Measurements from ENCODE around the gene GULP1. TPM values are rescaled to one million over a fixed set of nuclear protein-coding genes. Genes with fewer than 3 reads are reported as not detected.

Gene GULP1
- total RNA-seq, 1 experiment from 2014 or later = 75.1 TPM

DNA sequence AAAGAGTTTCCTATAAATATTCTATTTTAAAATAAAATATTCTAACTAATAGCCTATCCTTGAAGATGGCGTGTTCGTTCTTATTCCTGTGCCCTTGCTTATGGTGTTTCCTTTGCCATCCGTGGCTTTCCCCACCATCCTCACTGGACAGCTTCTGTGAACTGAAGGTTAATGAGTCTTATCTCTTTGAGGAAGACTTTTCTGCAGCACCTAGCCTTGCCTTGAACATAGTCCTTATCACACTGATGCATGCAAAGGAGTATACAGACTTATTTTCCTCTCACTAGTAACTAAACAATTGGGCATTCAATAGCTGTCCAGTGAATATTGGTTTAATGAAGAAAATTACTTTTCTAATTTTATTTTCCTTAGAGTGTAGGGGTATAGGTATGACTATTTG is 88.1 kb downstream of the GULP1 start:
- ChIA-PET CTCF (interaction anchor here (1.1 kb wide), 1 partner anchor 16 kb away, joined by 5 read pairs; no protein-coding TSS in a partner anchor), POLR2A (interaction anchor here (0.7 kb wide), 1 partner anchor 15 kb away, joined by 3 read pairs; no protein-coding TSS in a partner anchor)
- TF ChIP-seq, protein P1, sequence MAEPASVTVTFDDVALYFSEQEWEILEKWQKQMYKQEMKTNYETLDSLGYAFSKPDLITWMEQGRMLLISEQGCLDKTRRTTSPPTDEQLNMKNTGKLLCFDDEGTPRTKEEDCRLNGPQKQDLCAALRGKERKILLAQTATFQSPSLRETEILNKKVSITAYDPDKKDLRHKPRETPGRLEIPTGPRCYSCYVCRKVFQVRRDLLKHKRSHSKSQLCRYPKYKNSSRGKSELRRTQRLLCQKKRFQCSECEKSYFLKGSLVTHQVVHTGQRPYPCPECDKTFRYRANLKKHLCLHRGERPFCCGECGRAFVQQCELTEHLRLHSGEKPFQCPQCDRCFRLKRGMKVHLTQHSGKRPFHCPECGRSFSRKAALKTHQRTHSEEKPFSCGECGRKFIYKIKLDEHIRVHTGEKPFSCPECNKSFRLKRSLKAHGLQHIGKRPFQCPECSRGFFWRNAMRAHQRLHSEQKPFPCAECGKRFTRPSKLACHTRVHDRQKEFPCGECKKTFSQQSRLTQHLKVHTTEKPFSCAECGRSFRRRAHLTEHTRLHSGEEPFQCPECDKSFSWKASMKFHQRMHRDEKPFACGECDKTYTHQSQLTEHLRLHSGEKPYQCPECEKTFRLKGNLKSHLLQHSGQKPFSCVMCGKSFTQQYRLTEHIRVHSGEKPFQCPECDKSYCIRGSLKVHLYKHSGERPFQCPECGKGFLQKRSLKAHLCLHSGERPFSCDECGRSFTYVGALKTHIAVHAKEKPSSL (CRISPR knock-in tag; conservative IDR thresholded peaks at IDR 0.05) = no peak
- TF ChIP-seq ZNF219 (CRISPR knock-in tag; IDR thresholded peaks at IDR 0.05; ENCODE audit: borderline replicate concordance) (no peak), KAT7 (CRISPR knock-in tag; IDR thresholded peaks at IDR 0.05; ENCODE audit: borderline replicate concordance) (no peak), SOX15 (CRISPR knock-in tag; IDR thresholded peaks at IDR 0.05) (no peak), FOXK1 (CRISPR knock-in tag; IDR thresholded peaks at IDR 0.05) (no peak), TEAD4 (CRISPR knock-in tag; IDR thresholded peaks at IDR 0.05) (no peak)
- TF ChIP-seq, protein P2, sequence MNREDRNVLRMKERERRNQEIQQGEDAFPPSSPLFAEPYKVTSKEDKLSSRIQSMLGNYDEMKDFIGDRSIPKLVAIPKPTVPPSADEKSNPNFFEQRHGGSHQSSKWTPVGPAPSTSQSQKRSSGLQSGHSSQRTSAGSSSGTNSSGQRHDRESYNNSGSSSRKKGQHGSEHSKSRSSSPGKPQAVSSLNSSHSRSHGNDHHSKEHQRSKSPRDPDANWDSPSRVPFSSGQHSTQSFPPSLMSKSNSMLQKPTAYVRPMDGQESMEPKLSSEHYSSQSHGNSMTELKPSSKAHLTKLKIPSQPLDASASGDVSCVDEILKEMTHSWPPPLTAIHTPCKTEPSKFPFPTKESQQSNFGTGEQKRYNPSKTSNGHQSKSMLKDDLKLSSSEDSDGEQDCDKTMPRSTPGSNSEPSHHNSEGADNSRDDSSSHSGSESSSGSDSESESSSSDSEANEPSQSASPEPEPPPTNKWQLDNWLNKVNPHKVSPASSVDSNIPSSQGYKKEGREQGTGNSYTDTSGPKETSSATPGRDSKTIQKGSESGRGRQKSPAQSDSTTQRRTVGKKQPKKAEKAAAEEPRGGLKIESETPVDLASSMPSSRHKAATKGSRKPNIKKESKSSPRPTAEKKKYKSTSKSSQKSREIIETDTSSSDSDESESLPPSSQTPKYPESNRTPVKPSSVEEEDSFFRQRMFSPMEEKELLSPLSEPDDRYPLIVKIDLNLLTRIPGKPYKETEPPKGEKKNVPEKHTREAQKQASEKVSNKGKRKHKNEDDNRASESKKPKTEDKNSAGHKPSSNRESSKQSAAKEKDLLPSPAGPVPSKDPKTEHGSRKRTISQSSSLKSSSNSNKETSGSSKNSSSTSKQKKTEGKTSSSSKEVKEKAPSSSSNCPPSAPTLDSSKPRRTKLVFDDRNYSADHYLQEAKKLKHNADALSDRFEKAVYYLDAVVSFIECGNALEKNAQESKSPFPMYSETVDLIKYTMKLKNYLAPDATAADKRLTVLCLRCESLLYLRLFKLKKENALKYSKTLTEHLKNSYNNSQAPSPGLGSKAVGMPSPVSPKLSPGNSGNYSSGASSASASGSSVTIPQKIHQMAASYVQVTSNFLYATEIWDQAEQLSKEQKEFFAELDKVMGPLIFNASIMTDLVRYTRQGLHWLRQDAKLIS (CRISPR knock-in tag; IDR thresholded peaks at IDR 0.05; ENCODE audit: borderline replicate concordance) = no peak
- TF ChIP-seq, protein P3, sequence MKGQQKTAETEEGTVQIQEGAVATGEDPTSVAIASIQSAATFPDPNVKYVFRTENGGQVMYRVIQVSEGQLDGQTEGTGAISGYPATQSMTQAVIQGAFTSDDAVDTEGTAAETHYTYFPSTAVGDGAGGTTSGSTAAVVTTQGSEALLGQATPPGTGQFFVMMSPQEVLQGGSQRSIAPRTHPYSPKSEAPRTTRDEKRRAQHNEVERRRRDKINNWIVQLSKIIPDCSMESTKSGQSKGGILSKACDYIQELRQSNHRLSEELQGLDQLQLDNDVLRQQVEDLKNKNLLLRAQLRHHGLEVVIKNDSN (CRISPR knock-in tag; IDR thresholded peaks at IDR 0.05) = no peak
- peaks cover 4% of the 10 kb centered on the region; the same call in 1 of the 2 replicates for H3K27me3 Mint-ChIP-seq (ENCODE audit: low read depth)
- ATAC-seq = no peak
- H3K9me3 Mint-ChIP-seq = peaks cover 22% of the 10 kb centered on the region
- no peak overlapping the region for H3K27ac Mint-ChIP-seq
- H3K36me3 Mint-ChIP-seq = peaks cover 25% of the 10 kb centered on the region
- no peak for DNase-seq (ENCODE audit: low spot score)
- H3K4me3 Mint-ChIP-seq = no peak overlapping the region
- H3K4me1 Mint-ChIP-seq = peaks cover 22% of the 10 kb centered on the region

DNA sequence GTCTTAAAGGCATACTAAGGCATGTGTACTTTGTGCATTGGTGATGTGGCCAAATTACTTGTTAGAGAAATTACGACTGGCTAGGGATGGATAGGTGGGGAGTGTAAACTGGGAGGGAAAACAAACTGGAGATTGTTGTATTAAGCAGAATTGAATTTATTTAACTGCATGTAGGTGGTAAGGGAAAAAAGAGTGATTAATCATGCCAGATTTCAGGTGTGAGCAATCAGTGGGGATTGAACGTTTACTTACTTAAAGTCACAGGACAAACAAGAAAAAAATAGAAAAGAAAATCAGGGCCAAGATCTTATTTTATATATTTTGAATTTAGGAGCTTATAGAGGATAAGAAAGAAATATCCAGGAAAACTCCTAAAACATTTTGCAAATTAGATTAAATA is 88.6 kb downstream of the GULP1 start:
- H3K27ac Mint-ChIP-seq = peak overlapping the region; percentile 25
- ATAC-seq (no peak), DNase-seq (ENCODE audit: low spot score) (no peak)
- no peak overlapping the region for H3K4me3 Mint-ChIP-seq
- H3K9me3 Mint-ChIP-seq = peaks cover 27% of the 10 kb centered on the region
- ChIA-PET POLR2A (no interaction called here), CTCF (no interaction called here)
- peaks cover 31% of the 10 kb centered on the region for H3K36me3 Mint-ChIP-seq
- peaks cover 4% of the 10 kb centered on the region; the same call in 1 of the 2 replicates for H3K27me3 Mint-ChIP-seq (ENCODE audit: low read depth)
- H3K4me1 Mint-ChIP-seq = peaks cover 17% of the 10 kb centered on the region
- TF ChIP-seq JAZF1 (CRISPR knock-in tag; IDR thresholded peaks at IDR 0.05) = no peak
- no peak for TF ChIP-seq NFYB (CRISPR knock-in tag; conservative IDR thresholded peaks at IDR 0.05; ENCODE audit: low read depth)
- TF ChIP-seq KAT7 (CRISPR knock-in tag; IDR thresholded peaks at IDR 0.05; ENCODE audit: borderline replicate concordance) = no peak

DNA sequence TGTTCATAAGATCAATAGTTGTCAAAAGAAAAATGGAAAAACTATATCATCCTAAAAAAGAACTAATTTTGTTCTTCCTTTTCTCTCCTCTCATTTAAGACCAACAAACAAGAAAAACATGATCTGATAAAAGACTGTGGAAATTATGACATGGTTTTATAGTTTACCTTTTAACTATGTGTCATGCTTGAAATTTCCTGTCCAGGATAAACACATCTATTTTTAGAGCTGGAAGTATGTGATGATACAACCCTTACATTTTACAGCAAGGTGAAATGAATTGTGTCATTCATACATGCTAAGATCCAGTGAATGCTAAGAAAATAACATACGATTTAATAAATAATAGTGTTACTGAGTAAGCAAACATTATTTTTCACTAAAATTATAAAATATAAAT is 89.9 kb downstream of the GULP1 start:
- no peak for TF ChIP-seq ZBTB21 (CRISPR knock-in tag; IDR thresholded peaks at IDR 0.05; ENCODE audit: borderline replicate concordance)
- ChIA-PET CTCF (no interaction called here), POLR2A (no interaction called here)
- no peak for DNase-seq (ENCODE audit: low spot score)
- peaks cover 16% of the 10 kb centered on the region for H3K4me1 Mint-ChIP-seq
- peaks cover 40% of the 10 kb centered on the region for H3K36me3 Mint-ChIP-seq
- ATAC-seq = no peak
- peaks cover 36% of the 10 kb centered on the region for H3K9me3 Mint-ChIP-seq
- H3K27ac Mint-ChIP-seq = no peak overlapping the region
- peaks cover 7% of the 10 kb centered on the region for H3K27me3 Mint-ChIP-seq (ENCODE audit: low read depth)
- H3K4me3 Mint-ChIP-seq = no peak overlapping the region

DNA sequence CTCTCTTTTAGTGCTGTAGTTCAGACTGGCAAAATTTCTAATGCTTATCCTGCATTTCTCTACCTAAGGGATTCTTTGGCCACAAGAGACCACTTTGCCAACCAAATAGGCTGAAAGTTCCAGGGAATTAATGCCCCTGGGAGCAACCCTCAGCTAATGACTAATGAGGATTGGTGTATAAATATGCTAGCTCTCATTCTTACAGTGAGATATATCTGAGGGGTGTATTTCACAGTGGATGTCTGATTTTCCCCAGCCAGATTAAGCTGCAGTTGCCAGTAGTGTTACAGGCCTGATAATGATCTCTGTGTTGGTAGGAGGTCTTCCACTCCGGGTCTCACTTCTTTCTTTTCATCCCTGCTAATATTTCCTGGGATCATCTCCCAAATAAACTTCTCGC is 90.4 kb downstream of the GULP1 start:
- DNase-seq (ENCODE audit: low spot score) = no peak
- Mint-ChIP-seq H3K36me3 (peaks cover 42% of the 10 kb centered on the region), H3K4me1 (peaks cover 16% of the 10 kb centered on the region), H3K9me3 (peaks cover 36% of the 10 kb centered on the region), H3K27ac (no peak overlapping the region), H3K27me3 (ENCODE audit: low read depth) (peaks cover 7% of the 10 kb centered on the region), H3K4me3 (no peak overlapping the region)
- no peak for ATAC-seq
- ChIA-PET POLR2A (no interaction called here), CTCF (interaction anchor here (0.9 kb wide), 1 partner anchor 12 kb away, joined by 3 read pairs; no protein-coding TSS in a partner anchor)
- TF ChIP-seq JAZF1 (CRISPR knock-in tag; IDR thresholded peaks at IDR 0.05) (no peak), ZNF263 (CRISPR knock-in tag; IDR thresholded peaks at IDR 0.05; ENCODE audit: low read depth) (no peak), RORB (CRISPR knock-in tag; IDR thresholded peaks at IDR 0.05) (no peak)
- TF ChIP-seq, protein P4, sequence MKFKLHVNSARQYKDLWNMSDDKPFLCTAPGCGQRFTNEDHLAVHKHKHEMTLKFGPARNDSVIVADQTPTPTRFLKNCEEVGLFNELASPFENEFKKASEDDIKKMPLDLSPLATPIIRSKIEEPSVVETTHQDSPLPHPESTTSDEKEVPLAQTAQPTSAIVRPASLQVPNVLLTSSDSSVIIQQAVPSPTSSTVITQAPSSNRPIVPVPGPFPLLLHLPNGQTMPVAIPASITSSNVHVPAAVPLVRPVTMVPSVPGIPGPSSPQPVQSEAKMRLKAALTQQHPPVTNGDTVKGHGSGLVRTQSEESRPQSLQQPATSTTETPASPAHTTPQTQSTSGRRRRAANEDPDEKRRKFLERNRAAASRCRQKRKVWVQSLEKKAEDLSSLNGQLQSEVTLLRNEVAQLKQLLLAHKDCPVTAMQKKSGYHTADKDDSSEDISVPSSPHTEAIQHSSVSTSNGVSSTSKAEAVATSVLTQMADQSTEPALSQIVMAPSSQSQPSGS (CRISPR knock-in tag; IDR thresholded peaks at IDR 0.05; ENCODE audit: borderline replicate concordance, low read depth) = no peak
- TF ChIP-seq, protein P5, sequence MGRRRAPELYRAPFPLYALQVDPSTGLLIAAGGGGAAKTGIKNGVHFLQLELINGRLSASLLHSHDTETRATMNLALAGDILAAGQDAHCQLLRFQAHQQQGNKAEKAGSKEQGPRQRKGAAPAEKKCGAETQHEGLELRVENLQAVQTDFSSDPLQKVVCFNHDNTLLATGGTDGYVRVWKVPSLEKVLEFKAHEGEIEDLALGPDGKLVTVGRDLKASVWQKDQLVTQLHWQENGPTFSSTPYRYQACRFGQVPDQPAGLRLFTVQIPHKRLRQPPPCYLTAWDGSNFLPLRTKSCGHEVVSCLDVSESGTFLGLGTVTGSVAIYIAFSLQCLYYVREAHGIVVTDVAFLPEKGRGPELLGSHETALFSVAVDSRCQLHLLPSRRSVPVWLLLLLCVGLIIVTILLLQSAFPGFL (CRISPR knock-in tag; IDR thresholded peaks at IDR 0.05; ENCODE audit: borderline replicate concordance) = no peak
- TF ChIP-seq, protein P2 (CRISPR knock-in tag; IDR thresholded peaks at IDR 0.05; ENCODE audit: borderline replicate concordance) = no peak

Data from WTC11 (cell line).